PC-3 (cell line): ENCODE results near the gene OSBPL1A. TPM values are rescaled to one million over a fixed set of nuclear protein-coding genes. Genes with fewer than 3 reads are reported as not detected.
A peak's percentile ranks its signal among the peaks of the same experiment; 100 is the strongest.

ENCODE experiments used
- ATAC-seq: fragments of 200-7000 bp; cut with Tn5 transposase; 2 replicates; pipeline ENCODE4 v1.9.1; 2020; ENCODE audit warnings: mild to moderate bottlenecking, moderate library complexity
- BruUV-seq: library from RNA; stranded (reverse); fragments of 400-500 nt; replicated peaks from 2 replicates; lab custom pipeline; 2021; lab: Mats Ljungman, UMichigan
- CTCF ChIA-PET: fragments of 300-600 bp; sonication (Branson Sonifier 250); formaldehyde crosslinking; loops from one replicate; lab custom pipeline; 2022; ENCODE audit warnings: antibody characterized with exemption; lab: Charles Lee
- POLR2A ChIA-PET: fragments of 300-600 bp; sonication (Branson Sonifier 250); formaldehyde crosslinking; loops from one replicate; lab custom pipeline; 2022; ENCODE audit warnings: antibody characterized with exemption; ENCODE audit not compliant: unreplicated experiment; lab: Charles Lee
- DNase-seq: peaks from one replicate; pipeline ENCODE4 v3.0.0-alpha.2; 2015
- H2AFZ ChIP-seq: fragments of 300-600 bp; sonication (generic); 2 replicates; pipeline ENCODE4 v1.6.0; 2016; ENCODE audit warnings: antibody characterized with exemption, low read length
- H3F3A ChIP-seq: fragments of 300-600 bp; sonication (generic); one replicate; pipeline ENCODE4 v1.6.0; 2017; ENCODE audit warnings: antibody characterized with exemption, low read length, control low read depth, mild to moderate bottlenecking; ENCODE audit not compliant: unreplicated experiment
- H3K27ac ChIP-seq: fragments of 300-600 bp; sonication (generic); 2 replicates; pipeline ENCODE4 v1.5.1; 2016; ENCODE audit warnings: mild to moderate bottlenecking, low read length
- H3K27me3 ChIP-seq: fragments of 300-600 bp; sonication (generic); 2 replicates; pipeline ENCODE4 v1.6.1; 2016; ENCODE audit warnings: low read length, mixed read lengths
- H3K36me3 ChIP-seq: fragments of 300-600 bp; sonication (generic); 2 replicates; pipeline ENCODE4 v1.6.1; 2016; ENCODE audit warnings: low read depth, mixed run types, low read length, mixed read lengths
- H3K4me1 ChIP-seq: fragments of 300-600 bp; sonication (generic); 2 replicates; pipeline ENCODE4 v1.5.1; 2016; ENCODE audit warnings: low read length; ENCODE audit not compliant: insufficient read depth
- H3K4me2 ChIP-seq: fragments of 300-600 bp; sonication (generic); 2 replicates; pipeline ENCODE4 v1.6.0; 2016; ENCODE audit warnings: low read length
- H3K4me3 ChIP-seq: fragments of 300-600 bp; sonication (generic); 2 replicates; pipeline ENCODE4 v1.5.1; 2016; ENCODE audit warnings: mild to moderate bottlenecking, low read length, mixed read lengths
- H3K79me2 ChIP-seq: fragments of 300-600 bp; sonication (generic); 2 replicates; pipeline ENCODE4 v1.6.1; 2017; ENCODE audit warnings: low read length, mixed read lengths
- H3K9ac ChIP-seq: fragments of 300-600 bp; sonication (generic); 2 replicates; pipeline ENCODE4 v1.6.0; 2016; ENCODE audit warnings: mild to moderate bottlenecking, low read length
- H3K9me2 ChIP-seq: fragments of 300-600 bp; sonication (generic); replicated peaks from 2 replicates; pipeline ENCODE4 v1.6.1; 2016; ENCODE audit warnings: mixed run types, low read length, mixed read lengths
- H3K9me3 ChIP-seq: fragments of 300-600 bp; sonication (generic); 2 replicates; pipeline ENCODE4 v1.6.1; 2016; ENCODE audit warnings: low read length, mixed read lengths
- H4K20me1 ChIP-seq: fragments of 300-600 bp; sonication (generic); 2 replicates; pipeline ENCODE4 v1.6.1; 2016; ENCODE audit warnings: low read length, mixed read lengths
- EZH2 ChIP-seq: fragments of 300-600 bp; sonication (generic); IDR thresholded peaks from one replicate; pipeline ENCODE4 v1.6.1; 2017; ENCODE audit warnings: antibody characterized with exemption, mild to moderate bottlenecking, low read length; ENCODE audit not compliant: unreplicated experiment
- EZH2phosphoT487 ChIP-seq: fragments of 300-600 bp; sonication (generic); IDR thresholded peaks from 2 replicates; pipeline ENCODE4 v1.6.1; 2018; ENCODE audit warnings: mild to moderate bottlenecking, antibody characterized with exemption, low read length, borderline replicate concordance
- intact Hi-C: fragments of 100-400 bp; cut with micrococcal nuclease; formaldehyde crosslinking; loops from 2 replicates; pipeline ENCODE4 v1.9.0; 2023
- total RNA-seq: library from RNA; depleted of rRNA; stranded (reverse); fragments of >200 nt; gene quantifications from 2 replicates; pipeline ENCODE4 v1.2.3, GENCODE V29; 2014
- TF ChIP-seq, protein P1 (sequence below): fragments of 300-600 bp; sonication (generic); conservative IDR thresholded peaks from 2 replicates; pipeline ENCODE4 v1.5.1; 2017; ENCODE audit warnings: antibody characterized with exemption, low read depth, mild to moderate bottlenecking, low read length

OSBPL1A gene
- total RNA-seq, 1 experiment from 2014 or later = 39.7 TPM

DNA sequence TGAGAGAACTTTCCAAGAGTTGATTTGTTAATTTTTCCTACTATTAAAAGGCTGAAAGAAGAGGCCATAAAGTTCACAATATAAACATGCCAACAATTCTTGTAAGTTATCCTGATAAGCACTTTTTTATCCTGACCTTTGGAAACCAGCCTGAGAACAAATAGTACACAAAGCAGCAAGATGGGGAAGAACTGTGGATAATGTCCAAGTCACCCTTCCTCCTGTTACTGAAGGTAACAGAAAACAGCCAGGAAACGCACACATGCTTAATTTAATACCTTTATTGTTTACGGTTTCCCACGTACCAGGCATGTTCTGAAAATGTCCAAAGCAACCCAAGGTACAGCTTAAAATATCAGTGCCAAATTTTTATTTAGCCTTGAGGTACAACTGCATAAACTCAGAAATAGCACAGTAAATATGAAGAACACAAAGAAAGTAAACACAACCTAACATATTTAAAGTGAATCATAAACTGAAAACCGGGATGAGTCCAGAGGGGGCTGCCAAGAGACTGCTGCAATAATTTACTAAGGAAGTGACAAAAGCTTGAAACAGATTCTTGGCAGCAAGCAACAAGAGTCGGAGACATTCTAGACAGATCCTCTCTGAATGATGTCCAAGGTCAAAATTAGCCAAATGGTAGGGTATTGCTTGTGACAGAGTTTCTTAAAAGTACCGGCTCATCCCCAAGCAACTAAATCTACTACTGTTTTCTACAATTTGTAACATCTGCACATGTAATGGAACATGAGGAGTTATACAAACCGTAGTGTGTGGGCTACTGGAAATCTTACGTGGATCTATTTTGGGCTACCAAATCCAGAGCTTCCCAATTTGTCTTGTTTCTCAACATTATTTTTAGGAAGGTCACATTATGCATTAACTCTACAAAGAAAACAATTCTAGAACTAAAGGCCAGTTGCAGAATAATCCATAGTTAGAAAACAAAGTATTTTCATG lies 165.6 kb downstream of the OSBPL1A start:
- Histone ChIP-seq H2AFZ (no peak overlapping the region), H3K4me2 (peak overlapping the region; percentile 55), H3K4me3 (peak overlapping the region; percentile 6; the same call in 1 of the 2 replicates), H3K36me3 (peaks cover 8% of the 10 kb centered on the region), H3K27me3 (no peaks in the 10 kb centered on the region), H3K9me3 (no peaks in the 10 kb centered on the region), H3K4me1 (peaks cover 53% of the 10 kb centered on the region), H3K9ac (peak overlapping the region; percentile 30), H4K20me1 (no peaks in the 10 kb centered on the region), H3F3A (peaks cover 13% of the 10 kb centered on the region), H3K9me2 (no peaks in the 10 kb centered on the region), H3K27ac (peak overlapping the region; percentile 84), H3K79me2 (peaks cover 14% of the 10 kb centered on the region)
- ATAC-seq (peak; percentile 74), DNase-seq (peak; percentile 86)
- TF ChIP-seq EZH2phosphoT487 = no peak
- TF ChIP-seq, protein P1, sequence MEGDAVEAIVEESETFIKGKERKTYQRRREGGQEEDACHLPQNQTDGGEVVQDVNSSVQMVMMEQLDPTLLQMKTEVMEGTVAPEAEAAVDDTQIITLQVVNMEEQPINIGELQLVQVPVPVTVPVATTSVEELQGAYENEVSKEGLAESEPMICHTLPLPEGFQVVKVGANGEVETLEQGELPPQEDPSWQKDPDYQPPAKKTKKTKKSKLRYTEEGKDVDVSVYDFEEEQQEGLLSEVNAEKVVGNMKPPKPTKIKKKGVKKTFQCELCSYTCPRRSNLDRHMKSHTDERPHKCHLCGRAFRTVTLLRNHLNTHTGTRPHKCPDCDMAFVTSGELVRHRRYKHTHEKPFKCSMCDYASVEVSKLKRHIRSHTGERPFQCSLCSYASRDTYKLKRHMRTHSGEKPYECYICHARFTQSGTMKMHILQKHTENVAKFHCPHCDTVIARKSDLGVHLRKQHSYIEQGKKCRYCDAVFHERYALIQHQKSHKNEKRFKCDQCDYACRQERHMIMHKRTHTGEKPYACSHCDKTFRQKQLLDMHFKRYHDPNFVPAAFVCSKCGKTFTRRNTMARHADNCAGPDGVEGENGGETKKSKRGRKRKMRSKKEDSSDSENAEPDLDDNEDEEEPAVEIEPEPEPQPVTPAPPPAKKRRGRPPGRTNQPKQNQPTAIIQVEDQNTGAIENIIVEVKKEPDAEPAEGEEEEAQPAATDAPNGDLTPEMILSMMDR = no peak
- no peak for TF ChIP-seq EZH2
- CTCF ChIA-PET = interaction anchor here (0.7 to 1.0 kb wide), 2 partner anchors 38 to 52 kb away, joined by 3 read pairs; no protein-coding TSS in a partner anchor
- POLR2A ChIA-PET = interaction anchor here (0.5 kb wide), 2 partner anchors 74 to 762 kb away, joined by 4 to 8 read pairs; no protein-coding TSS in a partner anchor
- no TSS peak for BruUV-seq
- intact Hi-C loops = loop anchor here (1.0 to 5.0 kb wide), 4 partner anchors 19 to 125 kb away; no protein-coding TSS in a partner anchor

DNA sequence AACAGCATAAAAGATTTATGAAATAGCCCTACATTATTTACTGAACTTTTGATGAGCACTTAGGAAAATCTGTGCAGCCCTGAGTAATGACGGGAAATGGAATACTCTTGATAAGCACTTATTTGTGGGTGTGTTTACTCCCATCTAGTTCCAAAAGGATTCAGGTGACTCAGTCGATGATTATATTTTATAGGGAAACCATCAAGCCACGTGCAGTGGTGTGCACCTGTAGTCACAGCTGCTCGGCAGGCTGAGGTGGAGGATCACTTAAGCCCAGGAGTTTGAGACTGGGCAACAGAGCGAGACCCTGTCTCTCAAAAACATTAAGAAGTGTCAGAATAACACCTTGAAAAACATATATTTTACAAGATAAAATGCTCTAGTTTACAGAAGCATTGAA lies 166.9 kb downstream of the OSBPL1A start:
- Histone ChIP-seq H3K27ac (peak overlapping the region; percentile 84), H3F3A (peaks cover 13% of the 10 kb centered on the region), H2AFZ (no peak overlapping the region), H3K27me3 (no peaks in the 10 kb centered on the region), H3K9ac (no peak overlapping the region), H3K4me1 (peaks cover 53% of the 10 kb centered on the region), H3K9me2 (no peaks in the 10 kb centered on the region), H3K4me3 (no peak overlapping the region), H3K36me3 (0 out of 2 replicates have a peak, but pooled peaks cover under 1% of the 10 kb centered on the region), H3K9me3 (no peaks in the 10 kb centered on the region), H3K4me2 (peak overlapping the region; percentile 38), H4K20me1 (no peaks in the 10 kb centered on the region), H3K79me2 (peaks cover 14% of the 10 kb centered on the region)
- ChIA-PET CTCF (no interaction called here), POLR2A (no interaction called here)
- peak; percentile 87 for DNase-seq
- ATAC-seq = peak; percentile 45
- no TSS peak for BruUV-seq
- TF ChIP-seq EZH2 = no peak
- TF ChIP-seq EZH2phosphoT487 = no peak
- TF ChIP-seq, protein P1 = no peak
- intact Hi-C loops = loop anchor here (5.0 kb wide), 2 partner anchors 58 to 127 kb away; no protein-coding TSS in a partner anchor
